Stomach (tissue), 9 donors: ENCODE results near the gene WWOX. TPM values are rescaled to one million over a fixed set of nuclear protein-coding genes. Genes with fewer than 3 reads are reported as not detected.

Source experiments
- DNase-seq, 2 donors: peaks; one replicate each; pipeline versions ENCODE4 v3.0.0 to v3.0.0-alpha.2; 2013 to 2019
- H3K27ac ChIP-seq, 5 donors: fragments of 200-600 bp in 4 of 5; sonication (generic) in 4 of 5; one replicate each; pipeline ENCODE4 v1.5.1; 2013 to 2019; ENCODE audit warnings: mild to moderate bottlenecking in 1 of 5, moderate library complexity in 1 of 5
- H3K27me3 ChIP-seq, 3 donors: fragments of 200-600 bp; sonication (generic); one replicate each; pipeline ENCODE4 v1.5.1; 2017 to 2019; ENCODE audit warnings: mixed run types in 1 of 3
- H3K36me3 ChIP-seq, 4 donors: fragments of 200-600 bp; sonication (generic); 1 replicate in 3 of 4; 2 replicates in 1 of 4; pipeline ENCODE4 v1.5.1; 2016 to 2019
- H3K4me1 ChIP-seq, 4 donors: fragments of 200-600 bp; sonication (generic); one replicate each; pipeline ENCODE4 v1.5.1; 2016 to 2019
- H3K4me3 ChIP-seq, 4 donors: fragments of 200-600 bp; sonication (generic) in 3 of 4; one replicate each; pipeline ENCODE4 v1.5.1; 2016 to 2019; ENCODE audit warnings: mild to moderate bottlenecking in 1 of 4
- H3K9me3 ChIP-seq, 4 donors: fragments of 200-600 bp; sonication (generic); one replicate each; pipeline ENCODE4 v1.5.1; 2016 to 2019
- CTCF ChIP-seq, 7 experiments: fragments of 450-650 bp in 4 of 7; fragments of 200-600 bp in 3 of 7; sonication (generic) in 3 of 7; IDR thresholded peaks; one replicate each; pipeline ENCODE4 v1.5.1; 2016 to 2019; ENCODE audit warnings: antibody characterized with exemption in 7 of 7, control low read depth in 2 of 7, mild to moderate bottlenecking in 1 of 7
- EP300 ChIP-seq: sonication (generic); formaldehyde crosslinking; IDR thresholded peaks from one replicate; pipeline ENCODE4 v1.6.1; 2017; ENCODE audit warnings: antibody characterized with exemption
- POLR2A ChIP-seq, 4 donors: fragments of 450-650 bp; IDR thresholded peaks; one replicate each; pipeline ENCODE4 v1.6.1; 2016; ENCODE audit warnings: antibody characterized with exemption in 4 of 4, control low read depth in 2 of 4, mild to moderate bottlenecking in 1 of 4, moderate library complexity in 1 of 4
- POLR2AphosphoS5 ChIP-seq, 3 donors: sonication (generic); formaldehyde crosslinking; IDR thresholded peaks; one replicate each; pipeline ENCODE4 v1.6.1; 2016; ENCODE audit warnings: antibody characterized with exemption in 3 of 3
- WGBS, 5 donors: extraction: QIAGEN DNeasy Blood & Tissue Kit in 3 of 5; methylation state at CpG; one replicate each; pipeline versions ENCODE4 v1.1.5 to v1.1.7; 2013 to 2018; 5-methylcytosine and 5-hydroxymethylcytosine counted together
- intact Hi-C: fragments of 100-400 bp; cut with DNase I; formaldehyde crosslinking; loops from one replicate; pipeline ENCODE4 v1.15.1; 2023; ENCODE audit warnings: low total_unique reads
- polyA plus RNA-seq, 3 donors: library from polyadenylated mRNA; stranded (reverse); fragments of 200-250 nt; gene quantifications; one replicate each; pipeline ENCODE4 v1.2.3, GENCODE V29; 2013
- total RNA-seq, 5 donors: library from RNA; depleted of rRNA; stranded (reverse); fragments of >200 nt; gene quantifications; one replicate each; pipeline versions ENCODE4 v1.1.0 to v1.2.3, GENCODE V29; 2014 to 2016
- donor health status: healthy with polysubstance abuse.
- donor health status: Bipolar disorder and iron deficiency.
- donor health status: healthy.

WWOX gene
- total and polyA plus RNA-seq, 8 donors = 7.7 to 129 (median 48.7) TPM

DNA sequence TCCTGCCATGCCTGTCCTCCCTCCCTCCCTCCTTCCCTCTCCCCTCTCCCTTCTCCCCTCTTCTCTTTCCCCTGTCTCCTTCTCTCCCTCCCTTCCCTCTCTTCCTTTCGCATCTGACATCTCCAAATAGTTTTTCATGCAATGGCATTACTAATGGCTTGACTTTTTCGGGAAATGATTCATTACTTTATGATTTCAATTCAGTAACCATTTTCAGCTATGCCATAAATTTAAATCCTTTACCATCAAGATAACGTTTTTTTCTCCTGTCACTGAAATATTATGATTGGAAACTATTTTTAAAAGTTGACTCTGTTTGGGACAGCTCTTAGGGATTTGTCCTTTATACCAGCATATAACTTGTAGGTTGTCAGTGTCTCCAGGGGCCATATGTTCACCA lies 201.0 kb downstream of the WWOX start:
- no peak overlapping the region for H3K4me3 ChIP-seq
- intact Hi-C loops = no loop called here
- TF ChIP-seq POLR2A (IDR thresholded peaks at IDR 0.05) (no peak), CTCF (IDR thresholded peaks at IDR 0.05) (no peak), POLR2AphosphoS5 (IDR thresholded peaks at IDR 0.05) (no peak), EP300 (no peak)
- H3K9me3 ChIP-seq = no peaks in the 10 kb centered on the region
- no peak overlapping the region for H3K27ac ChIP-seq
- DNase-seq = no peak
- no peaks in the 10 kb centered on the region for H3K36me3 ChIP-seq
- 75 to 85% (median 83%) methylated on average over 3 of the region's 3 CpGs for WGBS, 5 donors
- no peaks in the 10 kb centered on the region for H3K27me3 ChIP-seq
- no peaks in the 10 kb centered on the region for H3K4me1 ChIP-seq

DNA sequence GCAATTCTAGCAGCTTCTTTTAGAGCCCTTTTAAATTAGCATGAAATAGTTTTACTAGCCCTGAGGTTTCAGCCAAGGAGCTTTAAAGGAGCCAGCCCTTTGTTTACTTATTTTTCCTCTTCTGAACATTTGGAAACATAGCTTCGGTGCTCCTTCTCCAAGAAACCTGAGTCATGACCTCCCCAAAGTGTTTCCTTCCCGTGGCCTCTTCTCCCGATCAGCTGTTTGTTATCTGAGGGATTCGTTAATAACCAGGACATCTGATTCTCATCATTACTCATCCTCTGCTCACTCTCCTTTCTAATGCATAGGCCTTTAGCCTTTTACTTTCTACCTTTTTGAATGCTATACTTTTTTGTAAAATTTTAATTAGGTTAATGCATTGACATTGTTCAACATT lies 204.5 kb downstream of the WWOX start:
- Histone ChIP-seq H3K4me3 (no peak overlapping the region), H3K27me3 (no peaks in the 10 kb centered on the region), H3K9me3 (no peaks in the 10 kb centered on the region), H3K4me1 (no peaks in the 10 kb centered on the region), H3K27ac (no peak overlapping the region), H3K36me3 (no peaks in the 10 kb centered on the region)
- no peak for TF ChIP-seq EP300
- no peak for TF ChIP-seq POLR2A (IDR thresholded peaks at IDR 0.05)
- no peak for TF ChIP-seq CTCF (IDR thresholded peaks at IDR 0.05)
- no peak for TF ChIP-seq POLR2AphosphoS5 (IDR thresholded peaks at IDR 0.05)
- WGBS, 5 donors = 56 to 75% (median 66%) methylated on average over 4 of the region's 4 CpGs
- intact Hi-C loops = no loop called here
- no peak for DNase-seq

- TF ChIP-seq CTCF (IDR thresholded peaks at IDR 0.05) = no peak
- no peak for TF ChIP-seq POLR2A (IDR thresholded peaks at IDR 0.05)
- no peak for TF ChIP-seq EP300
- TF ChIP-seq POLR2AphosphoS5 (IDR thresholded peaks at IDR 0.05) = no peak
- peaks cover 0 to 17% (median 11%) of the 10 kb centered on the region in 4 donors for H3K4me1 ChIP-seq
- WGBS, 5 donors = 81 to 98% (median 92%) methylated on average over 1 of the region's 1 CpG
Measured at GRCh38 chr16:78306361-78306760, 206.9 kb downstream of the WWOX start.

DNA sequence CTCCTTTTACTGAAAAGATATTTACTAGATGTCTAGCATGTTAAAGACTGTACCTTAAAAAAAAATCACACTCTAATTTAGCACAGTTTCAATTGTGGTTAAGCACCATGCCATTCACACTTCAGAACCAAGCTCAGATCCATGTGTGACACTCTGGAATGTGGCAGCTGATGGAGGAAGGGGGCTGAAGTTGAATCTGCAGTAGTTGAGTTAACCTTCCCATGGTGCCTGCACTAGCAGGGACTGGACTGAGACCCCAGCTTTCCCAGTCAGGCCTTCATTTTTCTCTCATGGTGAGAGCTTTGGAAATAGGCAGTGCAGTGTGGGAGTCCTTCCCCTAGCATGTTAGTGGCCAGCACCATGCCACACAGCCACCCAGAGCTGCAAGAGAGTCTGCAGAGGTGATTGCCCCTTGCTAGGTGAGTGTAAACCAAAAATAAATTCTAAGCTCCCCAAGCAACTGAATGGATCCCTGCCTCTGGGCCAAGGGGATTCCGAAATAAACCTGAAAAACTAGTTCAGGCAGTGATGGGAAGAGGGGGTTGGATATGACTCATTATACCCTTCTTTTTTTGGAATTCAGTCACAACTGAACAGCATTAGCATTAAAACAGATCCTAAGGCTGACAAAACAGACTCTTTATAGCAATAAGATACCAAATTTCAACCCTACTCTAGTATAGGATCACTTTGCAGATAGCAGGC lies 208.5 kb downstream of the WWOX start:
- Histone ChIP-seq H3K36me3 (no peaks in the 10 kb centered on the region), H3K9me3 (no peaks in the 10 kb centered on the region), H3K4me3 (no peak overlapping the region), H3K27ac (no peak overlapping the region), H3K27me3 (no peaks in the 10 kb centered on the region), H3K4me1 (peaks cover 0 to 23% (median 12%) of the 10 kb centered on the region in 4 donors)
- intact Hi-C loops = no loop called here
- no peak for DNase-seq
- no peak for TF ChIP-seq EP300
- no peak for TF ChIP-seq CTCF (IDR thresholded peaks at IDR 0.05)
- TF ChIP-seq POLR2A (IDR thresholded peaks at IDR 0.05) = no peak
- TF ChIP-seq POLR2AphosphoS5 (IDR thresholded peaks at IDR 0.05) = no peak
- WGBS, 5 donors = 75 to 88% (median 85%) methylated on average over 1 of the region's 1 CpG

More at GRCh38 chr16:78306361-78306760, 206.9 kb downstream of the WWOX start:
- no peak for DNase-seq
- no peak overlapping the region for H3K4me3 ChIP-seq
- no peaks in the 10 kb centered on the region for H3K9me3 ChIP-seq
- H3K27me3 ChIP-seq = no peaks in the 10 kb centered on the region
- no peak overlapping the region for H3K27ac ChIP-seq
- intact Hi-C loops = no loop called here
- H3K36me3 ChIP-seq = no peaks in the 10 kb centered on the region
